GM23338 (cell line): ENCODE measurements around the gene DTNBP1. TPM values are rescaled to one million over a fixed set of nuclear protein-coding genes. Genes with fewer than 3 reads are reported as not detected.

Experiments
- ATAC-seq: fragments of 200-7000 bp; cut with Tn5 transposase; 3 replicates; pipeline ENCODE4 v1.9.1; 2020
- DNase-seq: peaks from one replicate; pipeline ENCODE4 v3.0.0-alpha.2; 2015; ENCODE audit warnings: low spot score
- H2AFZ ChIP-seq: fragments of 200-600 bp; sonication (generic); 2 replicates; pipeline ENCODE4 v1.8.0; 2016; ENCODE audit warnings: antibody characterized with exemption, mild to moderate bottlenecking, moderate library complexity
- H3F3A ChIP-seq: fragments of 200-600 bp; sonication (generic); replicated peaks from 2 replicates; pipeline ENCODE4 v1.8.0; 2017; ENCODE audit warnings: antibody characterized with exemption, mixed run types, low read depth
- H3K27ac ChIP-seq: fragments of 200-600 bp; sonication (generic); 2 replicates; pipeline ENCODE4 v1.6.1; 2016; ENCODE audit warnings: low read depth
- H3K27me3 ChIP-seq: fragments of 200-600 bp; sonication (generic); 2 replicates; pipeline ENCODE4 v1.8.0; 2016; ENCODE audit warnings: mild to moderate bottlenecking, mixed run types, moderate library complexity; ENCODE audit not compliant: insufficient read depth
- H3K36me3 ChIP-seq: fragments of 200-600 bp; sonication (generic); 2 replicates; pipeline ENCODE4 v1.8.0; 2016; ENCODE audit warnings: mild to moderate bottlenecking; ENCODE audit not compliant: insufficient read depth
- H3K4me1 ChIP-seq: fragments of 200-600 bp; sonication (generic); 2 replicates; pipeline ENCODE4 v1.8.0; 2016; ENCODE audit warnings: mild to moderate bottlenecking, moderate library complexity; ENCODE audit not compliant: insufficient read depth
- H3K4me2 ChIP-seq: fragments of 200-600 bp; sonication (generic); 2 replicates; pipeline ENCODE4 v1.7.1; 2017; ENCODE audit warnings: mixed run types
- H3K4me3 ChIP-seq: fragments of 200-600 bp; sonication (generic); 2 replicates; pipeline ENCODE4 v1.6.1; 2016; ENCODE audit warnings: mixed run types
- H3K79me2 ChIP-seq: fragments of 200-600 bp; sonication (generic); replicated peaks from 2 replicates; pipeline ENCODE4 v1.8.0; 2017; ENCODE audit warnings: mild to moderate bottlenecking; ENCODE audit not compliant: insufficient read depth
- H3K9me2 ChIP-seq: fragments of 200-600 bp; sonication (generic); 2 replicates; pipeline ENCODE4 v1.8.0; 2017; ENCODE audit not compliant: insufficient read depth
- H4K20me1 ChIP-seq: fragments of 200-600 bp; sonication (generic); replicated peaks from 2 replicates; pipeline ENCODE4 v1.8.0; 2017; ENCODE audit warnings: mild to moderate bottlenecking; ENCODE audit not compliant: insufficient read depth
- H3K27ac Mint-ChIP-seq: 2 replicates; pipeline ENCODE4 v1.8.0; 2020; ENCODE audit warnings: inconsistent platforms, mild to moderate bottlenecking, moderate library complexity, mixed read lengths
- H3K27me3 Mint-ChIP-seq: 3 replicates; pipeline ENCODE4 v1.8.0; 2022; ENCODE audit warnings: low read depth, mild to moderate bottlenecking, moderate library complexity, mixed read lengths, inconsistent platforms; ENCODE audit not compliant: insufficient read depth, poor library complexity
- H3K36me3 Mint-ChIP-seq: 3 replicates; pipeline ENCODE4 v1.8.0; 2021; ENCODE audit warnings: low read depth, mild to moderate bottlenecking, inconsistent platforms, moderate library complexity, mixed read lengths
- H3K4me1 Mint-ChIP-seq: 3 replicates; pipeline ENCODE4 v1.8.0; 2020; ENCODE audit warnings: mild to moderate bottlenecking, inconsistent platforms, mixed read lengths
- H3K4me3 Mint-ChIP-seq: 3 replicates; pipeline ENCODE4 v1.8.0; 2021; ENCODE audit warnings: moderate library complexity, mild to moderate bottlenecking, inconsistent platforms, mixed read lengths
- H3K9me3 Mint-ChIP-seq: 3 replicates; pipeline ENCODE4 v1.8.0; 2020; ENCODE audit warnings: moderate library complexity, mild to moderate bottlenecking, inconsistent platforms, mixed read lengths
- CREB1 ChIP-seq: fragments of 250-450 bp; sonication (Bioruptor Pico); IDR thresholded peaks from 2 replicates; pipeline ENCODE4 v1.5.0; 2020; ENCODE audit warnings: low read depth, mild to moderate bottlenecking, moderate library complexity
- CTCF ChIP-seq, 2 experiments: fragments of 200-600 bp in 1 of 2; sonication (generic) in 1 of 2; conservative IDR thresholded peaks; 2 replicates each; pipeline versions ENCODE4 v1.5.1 to v1.6.1; 2016 to 2017; ENCODE audit warnings: antibody characterized with exemption in 2 of 2, low read depth in 2 of 2, mild to moderate bottlenecking in 2 of 2, moderate library complexity in 1 of 2
- ETS1 ChIP-seq: IDR thresholded peaks from 2 replicates; pipeline ENCODE4 v1.6.1; 2016; ENCODE audit warnings: antibody characterized with exemption
- EZH2 ChIP-seq: fragments of 200-600 bp; sonication (generic); IDR thresholded peaks from one replicate; pipeline ENCODE4 v1.8.0; 2017; ENCODE audit warnings: antibody characterized with exemption, mild to moderate bottlenecking, low read depth; ENCODE audit not compliant: unreplicated experiment
- EZH2phosphoT487 ChIP-seq: fragments of 200-600 bp; sonication (generic); IDR thresholded peaks from one replicate; pipeline ENCODE4 v1.8.1; 2018; ENCODE audit warnings: antibody characterized with exemption; ENCODE audit not compliant: unreplicated experiment
- POLR2AphosphoS5 ChIP-seq: IDR thresholded peaks from 2 replicates; pipeline ENCODE4 v1.6.1; 2016; ENCODE audit warnings: antibody characterized with exemption, low read depth
- ZNF114 ChIP-seq: fragments of 250-450 bp; sonication (Bioruptor Pico); IDR thresholded peaks from 2 replicates; pipeline ENCODE4 v1.5.0; 2020; ENCODE audit warnings: mild to moderate bottlenecking, moderate library complexity
- ZNF331 ChIP-seq: fragments of 250-450 bp; sonication (Bioruptor Pico); IDR thresholded peaks from 2 replicates; pipeline ENCODE4 v1.5.0; 2020; ENCODE audit warnings: low read depth, mild to moderate bottlenecking, moderate library complexity
- polyA plus RNA-seq: library from polyadenylated mRNA; unstranded; fragments of >200 nt; fragmentation: Nextera tagmentation; extraction: Ambion mirVana; gene quantifications from 2 replicates; pipeline ENCODE4 v1.2.1, GENCODE V29; 2016
- total RNA-seq: library from RNA; depleted of rRNA; stranded (reverse); fragments of >200 nt; shearing (Covaris generic); gene quantifications from 2 replicates; pipeline ENCODE4 v1.2.3, GENCODE V29; 2014
- TF ChIP-seq, protein P1 (sequence below): fragments of 250-450 bp; sonication (Bioruptor Pico); IDR thresholded peaks from 2 replicates; pipeline ENCODE4 v1.5.0; 2020; ENCODE audit warnings: mild to moderate bottlenecking, moderate library complexity

Gene DTNBP1
- total and polyA plus RNA-seq, 2 experiments from 2014 or later = 12.1 to 20.1 TPM

DNA sequence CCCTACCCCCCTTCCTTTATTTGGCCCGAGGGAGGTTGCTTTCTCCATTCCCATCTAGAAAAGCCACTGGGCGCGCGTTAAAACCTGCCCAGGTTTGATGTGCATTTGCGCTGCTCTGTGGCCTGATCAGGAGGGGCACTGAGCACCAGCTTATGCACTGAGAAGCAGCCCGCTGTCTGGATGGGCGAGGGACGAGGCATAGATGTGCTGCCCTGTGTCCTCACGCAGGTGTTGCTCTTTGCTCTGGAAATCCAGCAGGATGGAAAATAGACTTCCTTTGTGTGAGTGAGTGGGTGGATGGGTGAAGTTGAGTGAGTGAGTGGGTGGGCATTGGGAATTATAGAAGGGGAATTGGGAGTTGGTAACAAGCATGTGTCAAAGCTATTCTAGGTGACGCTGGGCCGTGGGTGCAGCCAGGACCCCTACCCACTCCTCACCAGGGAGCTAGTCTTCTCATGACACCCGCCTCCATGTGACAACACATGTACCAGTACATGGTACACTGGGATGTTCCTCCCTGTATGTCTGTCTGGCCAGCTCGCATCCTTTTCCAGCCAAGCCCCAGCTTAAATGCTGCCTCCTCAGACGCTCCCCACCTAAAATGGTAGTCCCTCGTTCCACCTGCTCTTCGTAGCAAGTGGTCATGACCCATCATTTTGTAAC lies 162.6 kb downstream of the DTNBP1 start:
- Histone ChIP-seq H3K36me3 (peaks cover 56% of the 10 kb centered on the region), H3K79me2 (peaks cover 99% of the 10 kb centered on the region), H3F3A (peaks cover 41% of the 10 kb centered on the region), H3K9me2 (no peaks in the 10 kb centered on the region), H4K20me1 (peaks cover 64% of the 10 kb centered on the region), H3K27me3 (no peaks in the 10 kb centered on the region), H3K4me2 (no peak overlapping the region), H3K27ac (peak overlapping the region; percentile 45; the same call in 1 of the 2 replicates), H3K4me1 (no peaks in the 10 kb centered on the region; the same call in 1 of the 2 replicates), H3K4me3 (no peak overlapping the region), H2AFZ (no peak overlapping the region)
- 0 out of 3 replicates have a peak, but pooled peaks cover 3% of the 10 kb centered on the region for H3K9me3 Mint-ChIP-seq
- DNase-seq = no peak
- H3K27ac Mint-ChIP-seq = peak overlapping the region; percentile 51
- H3K4me3 Mint-ChIP-seq = no peak overlapping the region
- TF ChIP-seq EZH2 = no peak
- no peak for TF ChIP-seq ZNF114 (CRISPR knock-in tag)
- TF ChIP-seq CTCF (conservative IDR thresholded peaks at IDR 0.05; ENCODE audit: low read depth in 2 of 2) = no peak
- TF ChIP-seq POLR2AphosphoS5 = 0 out of 2 replicates have a peak, but pooled peaks have one; percentile 15
- TF ChIP-seq ETS1 = no peak
- no peak for TF ChIP-seq ZNF331 (CRISPR knock-in tag)
- no peak for TF ChIP-seq CREB1 (CRISPR knock-in tag)
- H3K36me3 Mint-ChIP-seq = peaks cover 100% of the 10 kb centered on the region
- no peak for ATAC-seq
- peaks cover 70% of the 10 kb centered on the region for H3K27me3 Mint-ChIP-seq
- H3K4me1 Mint-ChIP-seq = peaks cover 43% of the 10 kb centered on the region

DNA sequence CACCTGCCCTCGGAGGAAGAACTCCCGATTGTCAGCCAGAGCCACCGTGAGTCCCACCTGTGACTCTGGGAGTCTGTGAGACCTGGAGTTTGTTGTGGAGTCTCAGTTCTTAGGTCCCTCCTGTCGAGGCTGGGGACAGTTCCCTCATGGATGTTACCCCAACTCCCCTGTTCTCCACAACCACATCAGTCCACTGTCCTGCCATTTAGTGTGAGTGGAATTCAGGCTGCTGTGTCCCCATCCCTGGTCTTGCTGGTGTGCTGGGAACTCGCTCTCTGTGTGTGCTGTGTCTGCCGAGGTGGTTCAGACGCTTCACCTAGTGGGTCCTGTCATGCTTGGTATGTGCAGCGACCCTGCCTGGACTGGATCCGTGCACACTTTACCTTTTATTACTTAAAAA lies 163.2 kb downstream of the DTNBP1 start:
- H3K9me3 Mint-ChIP-seq = 0 out of 3 replicates have a peak, but pooled peaks cover 3% of the 10 kb centered on the region
- H3K9me2 ChIP-seq = no peaks in the 10 kb centered on the region
- no peak overlapping the region for H2AFZ ChIP-seq
- H3K36me3 Mint-ChIP-seq = peaks cover 98% of the 10 kb centered on the region
- DNase-seq = no peak
- peaks cover 56% of the 10 kb centered on the region for H3K36me3 ChIP-seq
- H3K79me2 ChIP-seq = peaks cover 99% of the 10 kb centered on the region
- H3K4me2 ChIP-seq = no peak overlapping the region
- H3K27ac ChIP-seq = 0 out of 2 replicates have a peak overlapping the region, but pooled peaks have one; percentile 45
- no peak for ATAC-seq
- peak overlapping the region; percentile 74; the same call in 1 of the 2 replicates for H3K27ac Mint-ChIP-seq
- no peaks in the 10 kb centered on the region for H3K4me1 ChIP-seq
- no peaks in the 10 kb centered on the region for H3K27me3 ChIP-seq
- no peak overlapping the region for H3K4me3 Mint-ChIP-seq
- H3K4me3 ChIP-seq = no peak overlapping the region
- H3F3A ChIP-seq = peaks cover 43% of the 10 kb centered on the region
- peaks cover 44% of the 10 kb centered on the region for H3K4me1 Mint-ChIP-seq
- peaks cover 71% of the 10 kb centered on the region for H3K27me3 Mint-ChIP-seq
- H4K20me1 ChIP-seq = peaks cover 64% of the 10 kb centered on the region
- TF ChIP-seq, protein P1, sequence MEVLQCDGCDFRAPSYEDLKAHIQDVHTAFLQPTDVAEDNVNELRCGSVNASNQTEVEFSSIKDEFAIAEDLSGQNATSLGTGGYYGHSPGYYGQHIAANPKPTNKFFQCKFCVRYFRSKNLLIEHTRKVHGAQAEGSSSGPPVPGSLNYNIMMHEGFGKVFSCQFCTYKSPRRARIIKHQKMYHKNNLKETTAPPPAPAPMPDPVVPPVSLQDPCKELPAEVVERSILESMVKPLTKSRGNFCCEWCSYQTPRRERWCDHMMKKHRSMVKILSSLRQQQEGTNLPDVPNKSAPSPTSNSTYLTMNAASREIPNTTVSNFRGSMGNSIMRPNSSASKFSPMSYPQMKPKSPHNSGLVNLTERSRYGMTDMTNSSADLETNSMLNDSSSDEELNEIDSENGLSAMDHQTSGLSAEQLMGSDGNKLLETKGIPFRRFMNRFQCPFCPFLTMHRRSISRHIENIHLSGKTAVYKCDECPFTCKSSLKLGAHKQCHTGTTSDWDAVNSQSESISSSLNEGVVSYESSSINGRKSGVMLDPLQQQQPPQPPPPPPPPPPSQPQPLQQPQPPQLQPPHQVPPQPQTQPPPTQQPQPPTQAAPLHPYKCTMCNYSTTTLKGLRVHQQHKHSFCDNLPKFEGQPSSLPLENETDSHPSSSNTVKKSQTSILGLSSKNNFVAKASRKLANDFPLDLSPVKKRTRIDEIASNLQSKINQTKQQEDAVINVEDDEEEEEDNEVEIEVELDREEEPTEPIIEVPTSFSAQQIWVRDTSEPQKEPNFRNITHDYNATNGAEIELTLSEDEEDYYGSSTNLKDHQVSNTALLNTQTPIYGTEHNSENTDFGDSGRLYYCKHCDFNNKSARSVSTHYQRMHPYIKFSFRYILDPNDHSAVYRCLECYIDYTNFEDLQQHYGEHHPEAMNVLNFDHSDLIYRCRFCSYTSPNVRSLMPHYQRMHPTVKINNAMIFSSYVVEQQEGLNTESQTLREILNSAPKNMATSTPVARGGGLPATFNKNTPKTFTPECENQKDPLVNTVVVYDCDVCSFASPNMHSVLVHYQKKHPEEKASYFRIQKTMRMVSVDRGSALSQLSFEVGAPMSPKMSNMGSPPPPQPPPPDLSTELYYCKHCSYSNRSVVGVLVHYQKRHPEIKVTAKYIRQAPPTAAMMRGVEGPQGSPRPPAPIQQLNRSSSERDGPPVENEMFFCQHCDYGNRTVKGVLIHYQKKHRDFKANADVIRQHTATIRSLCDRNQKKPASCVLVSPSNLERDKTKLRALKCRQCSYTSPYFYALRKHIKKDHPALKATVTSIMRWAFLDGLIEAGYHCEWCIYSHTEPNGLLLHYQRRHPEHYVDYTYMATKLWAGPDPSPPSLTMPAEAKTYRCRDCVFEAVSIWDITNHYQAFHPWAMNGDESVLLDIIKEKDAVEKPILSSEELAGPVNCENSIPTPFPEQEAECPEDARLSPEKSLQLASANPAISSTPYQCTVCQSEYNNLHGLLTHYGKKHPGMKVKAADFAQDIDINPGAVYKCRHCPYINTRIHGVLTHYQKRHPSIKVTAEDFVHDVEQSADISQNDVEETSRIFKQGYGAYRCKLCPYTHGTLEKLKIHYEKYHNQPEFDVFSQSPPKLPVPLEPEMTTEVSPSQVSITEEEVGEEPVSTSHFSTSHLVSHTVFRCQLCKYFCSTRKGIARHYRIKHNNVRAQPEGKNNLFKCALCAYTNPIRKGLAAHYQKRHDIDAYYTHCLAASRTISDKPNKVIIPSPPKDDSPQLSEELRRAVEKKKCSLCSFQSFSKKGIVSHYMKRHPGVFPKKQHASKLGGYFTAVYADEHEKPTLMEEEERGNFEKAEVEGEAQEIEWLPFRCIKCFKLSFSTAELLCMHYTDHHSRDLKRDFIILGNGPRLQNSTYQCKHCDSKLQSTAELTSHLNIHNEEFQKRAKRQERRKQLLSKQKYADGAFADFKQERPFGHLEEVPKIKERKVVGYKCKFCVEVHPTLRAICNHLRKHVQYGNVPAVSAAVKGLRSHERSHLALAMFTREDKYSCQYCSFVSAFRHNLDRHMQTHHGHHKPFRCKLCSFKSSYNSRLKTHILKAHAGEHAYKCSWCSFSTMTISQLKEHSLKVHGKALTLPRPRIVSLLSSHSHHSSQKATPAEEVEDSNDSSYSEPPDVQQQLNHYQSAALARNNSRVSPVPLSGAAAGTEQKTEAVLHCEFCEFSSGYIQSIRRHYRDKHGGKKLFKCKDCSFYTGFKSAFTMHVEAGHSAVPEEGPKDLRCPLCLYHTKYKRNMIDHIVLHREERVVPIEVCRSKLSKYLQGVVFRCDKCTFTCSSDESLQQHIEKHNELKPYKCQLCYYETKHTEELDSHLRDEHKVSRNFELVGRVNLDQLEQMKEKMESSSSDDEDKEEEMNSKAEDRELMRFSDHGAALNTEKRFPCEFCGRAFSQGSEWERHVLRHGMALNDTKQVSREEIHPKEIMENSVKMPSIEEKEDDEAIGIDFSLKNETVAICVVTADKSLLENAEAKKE (CRISPR knock-in tag) = no peak
- TF ChIP-seq EZH2phosphoT487 = no peak
